NOMO-1 treated with dmso at 0.1 percent for 144 hours (cell line): Measurements from ENCODE around the gene GPR108.
A peak's percentile ranks its signal among the peaks of the same experiment; 100 is the strongest.
"Not testable (repeated sequence)": the region's sequence is repeated elsewhere in the genome, so short reads cannot be mapped to it uniquely, and the experiment has no call there.

ENCODE experiments used
- DNase-seq: peaks from one replicate; lab custom pipeline; 2025; ENCODE audit not compliant: unreplicated experiment; lab: John Stamatoyannopoulos, UW

Gene GPR108

DNA sequence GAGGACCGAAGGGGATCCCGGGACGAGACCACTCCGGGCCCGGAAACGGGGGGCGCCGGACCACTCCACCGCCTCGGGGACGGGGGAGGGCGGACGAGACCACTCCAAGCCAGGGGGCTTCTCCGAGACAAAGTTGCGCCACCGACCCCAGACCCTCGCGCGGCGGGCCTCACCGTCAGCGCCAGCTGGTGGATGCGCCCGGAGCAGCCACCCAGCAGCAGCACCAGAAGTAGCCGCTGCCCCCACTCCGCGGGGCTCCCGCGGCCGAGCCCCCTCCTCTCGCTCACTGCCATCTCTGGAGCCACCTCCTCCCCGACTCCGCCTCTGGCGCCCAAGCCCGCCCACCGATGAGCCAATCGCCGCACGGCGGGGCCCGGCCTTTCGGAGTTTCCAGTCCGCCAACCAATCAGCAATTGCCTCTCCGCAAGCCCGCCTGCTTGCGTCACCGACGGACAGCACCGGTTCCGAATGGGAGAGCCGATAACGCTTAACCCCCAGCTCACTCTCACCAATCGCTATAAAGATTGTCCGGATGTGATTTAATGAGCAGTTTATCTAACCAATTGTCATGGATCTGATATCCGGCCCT lies at the start of gene GPR108:
TSS of gene GPR108 (minus strand) at position 297 of the 589 bp plus-strand sequence. CDS start at position 293, 4 bp downstream.
- peak; percentile 99 for DNase-seq

DNA sequence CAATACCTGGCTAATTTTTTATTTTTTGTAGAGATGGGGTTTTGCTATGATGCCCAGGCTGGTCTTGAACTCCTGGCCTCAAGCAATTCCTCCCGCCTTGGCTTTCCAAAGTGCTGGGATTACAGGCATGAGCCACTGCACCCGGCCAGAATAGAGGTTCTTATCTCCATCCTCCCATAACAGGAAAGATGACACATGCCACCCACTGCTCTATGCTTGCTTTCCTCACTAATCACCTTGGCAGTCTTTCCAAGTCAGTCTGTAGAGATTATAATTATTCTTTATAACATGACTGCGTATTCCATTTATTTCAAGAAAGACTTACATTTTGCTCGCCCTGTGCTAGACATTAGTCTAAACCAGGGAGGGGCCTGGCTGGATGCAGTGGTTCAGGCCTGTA lies 41.8 kb upstream of the GPR108 start:
- DNase-seq, result no peak

DNA sequence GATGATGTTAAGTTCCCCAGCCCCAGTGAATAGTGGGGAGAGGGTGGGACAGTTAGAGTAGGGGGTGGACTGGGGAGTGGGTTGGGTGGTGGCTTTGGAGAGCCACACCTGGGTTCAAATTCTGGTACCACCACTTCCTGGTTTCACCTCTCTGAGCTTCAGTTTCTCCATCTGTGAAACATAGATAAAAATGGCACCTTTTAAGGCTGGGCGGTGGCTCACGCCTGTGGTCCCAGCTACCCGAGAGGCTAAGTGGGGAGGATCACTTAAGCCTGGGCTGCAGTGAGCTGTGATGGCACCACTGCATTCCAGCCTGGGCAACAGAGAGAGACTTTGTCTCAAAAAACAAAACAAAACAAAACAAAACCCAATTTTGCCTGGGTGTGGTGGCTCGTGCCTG lies 41.0 kb upstream of the GPR108 start:
- no peak for DNase-seq

DNA sequence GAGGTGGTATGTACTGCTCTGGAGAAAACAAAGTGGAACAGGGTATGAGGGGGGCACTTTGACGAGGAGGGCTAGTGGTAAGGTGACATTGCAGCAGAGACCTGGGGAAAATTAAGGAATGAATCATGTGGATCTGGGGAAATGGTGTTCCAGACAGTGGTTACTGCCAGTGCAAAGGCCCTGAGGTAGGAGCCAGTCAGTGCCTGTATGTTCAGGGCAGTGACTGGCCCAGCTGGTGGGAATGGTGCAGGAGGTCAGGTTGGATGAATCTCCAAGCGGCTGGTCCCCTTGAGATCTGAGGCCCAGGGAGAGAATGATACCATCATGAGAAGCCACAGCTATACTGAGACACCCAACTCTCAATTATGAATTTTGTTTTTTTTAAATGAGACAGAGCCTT lies 40.1 kb upstream of the GPR108 start:
- no peak for DNase-seq

DNA sequence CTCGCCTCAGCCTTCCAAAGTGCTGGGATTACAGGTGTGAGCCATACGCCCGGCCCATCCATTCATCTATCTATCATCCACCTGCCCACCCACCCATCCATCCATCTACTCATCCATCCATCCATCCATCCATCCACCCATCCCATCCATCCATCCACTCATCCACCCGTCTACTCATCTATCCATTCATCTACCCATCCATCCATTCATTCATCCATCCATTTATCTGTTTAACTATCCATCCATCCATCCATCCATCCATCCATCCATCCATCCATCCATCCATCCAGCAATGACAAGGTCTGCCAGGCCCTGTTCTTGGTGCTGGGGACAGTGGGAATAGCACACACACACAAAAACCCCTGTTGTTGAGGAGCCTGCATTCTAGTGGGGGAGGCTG lies 39.6 kb upstream of the GPR108 start:
- DNase-seq, result no peak

DNA sequence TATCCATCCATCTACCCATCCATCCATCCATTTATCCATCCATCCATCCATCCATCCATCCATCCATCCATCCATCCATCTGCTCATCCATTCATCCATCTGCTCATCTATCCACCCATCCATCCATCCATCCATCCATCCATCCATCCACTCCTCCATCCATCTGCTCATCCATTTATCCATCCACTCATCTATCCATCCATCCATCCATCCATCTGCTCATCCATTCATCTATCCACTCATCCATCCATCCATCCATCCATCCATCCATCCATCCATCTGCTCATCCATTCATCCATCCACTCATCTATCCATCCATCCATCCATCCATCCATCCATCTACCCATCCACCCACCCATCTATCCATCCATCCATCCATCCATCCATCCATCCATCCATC lies 38.7 kb upstream of the GPR108 start:
- DNase-seq, result not testable (repeated sequence)

DNA sequence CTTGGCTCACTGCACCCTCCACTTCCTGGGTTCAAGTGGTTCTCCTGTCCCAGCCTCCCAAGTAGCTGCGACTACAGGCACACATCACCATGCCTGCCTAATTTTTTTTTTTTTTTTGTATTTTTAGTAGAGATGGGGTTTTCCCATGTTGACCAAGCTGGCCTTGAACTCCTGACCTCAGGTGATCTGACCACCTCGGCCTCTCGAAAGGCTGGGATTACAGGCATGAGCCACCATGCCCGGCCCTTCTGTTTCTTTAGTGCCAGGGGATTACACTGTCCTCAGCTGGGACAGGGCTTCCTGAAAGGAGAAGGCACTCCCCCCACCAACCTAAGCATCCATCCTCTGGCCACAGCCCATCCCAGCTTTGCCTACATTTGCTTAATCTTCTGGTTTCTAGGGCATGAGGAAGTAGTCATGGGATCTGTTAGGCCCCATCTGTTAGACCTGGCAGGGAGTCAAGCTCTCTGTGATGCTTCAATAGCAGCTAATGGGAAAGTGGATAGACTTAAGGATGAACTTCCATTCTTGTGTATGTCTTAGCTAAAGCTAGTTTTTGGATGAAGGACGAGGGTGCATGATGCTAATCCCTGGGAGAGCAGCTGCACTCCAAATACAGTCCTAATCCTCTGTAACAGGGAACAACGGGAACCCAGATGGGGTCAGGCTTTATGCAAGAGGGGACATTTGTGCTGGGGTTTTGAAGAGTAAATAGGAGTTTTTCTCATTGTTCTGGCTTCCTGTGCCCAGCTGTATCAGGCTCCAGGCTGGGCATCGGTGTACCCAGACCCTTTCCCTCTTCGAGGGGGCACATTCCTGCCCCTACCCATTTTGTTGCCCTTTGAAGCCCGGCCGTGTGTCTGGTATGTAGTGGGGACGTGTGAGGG lies 37.7 kb upstream of the GPR108 start:
- DNase-seq, result peak; percentile 17

DNA sequence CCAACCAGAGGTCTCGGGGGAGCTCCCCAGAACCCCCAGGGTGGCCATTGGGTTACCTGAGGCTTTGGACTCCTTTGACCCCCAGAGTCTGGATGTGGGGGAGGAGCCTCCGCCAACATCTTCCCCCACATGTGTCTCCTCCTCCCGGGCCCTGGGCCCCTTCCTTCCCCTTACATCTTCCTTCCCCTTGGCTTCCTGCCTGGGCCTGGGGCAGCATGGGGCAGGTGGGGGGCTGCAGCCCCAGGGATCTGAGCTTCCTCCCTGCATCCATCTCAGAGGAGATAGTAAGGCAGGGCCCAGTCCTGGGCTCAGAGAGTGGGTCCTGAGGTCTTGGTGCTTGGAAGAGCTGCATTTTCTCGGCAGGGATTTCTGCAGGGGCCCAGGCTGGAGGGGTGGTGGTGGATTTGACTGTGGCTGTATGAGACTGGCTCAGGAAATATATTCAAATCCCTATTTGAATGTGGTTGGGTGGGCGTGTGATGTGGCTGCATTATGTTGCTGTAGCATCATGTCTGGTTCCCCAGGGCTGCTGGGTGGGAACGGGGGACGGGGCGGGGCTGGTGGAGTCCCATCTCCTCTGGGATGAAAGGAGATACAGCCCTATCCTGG lies 36.0 kb upstream of the GPR108 start:
- DNase-seq, result peak; percentile 48

DNA sequence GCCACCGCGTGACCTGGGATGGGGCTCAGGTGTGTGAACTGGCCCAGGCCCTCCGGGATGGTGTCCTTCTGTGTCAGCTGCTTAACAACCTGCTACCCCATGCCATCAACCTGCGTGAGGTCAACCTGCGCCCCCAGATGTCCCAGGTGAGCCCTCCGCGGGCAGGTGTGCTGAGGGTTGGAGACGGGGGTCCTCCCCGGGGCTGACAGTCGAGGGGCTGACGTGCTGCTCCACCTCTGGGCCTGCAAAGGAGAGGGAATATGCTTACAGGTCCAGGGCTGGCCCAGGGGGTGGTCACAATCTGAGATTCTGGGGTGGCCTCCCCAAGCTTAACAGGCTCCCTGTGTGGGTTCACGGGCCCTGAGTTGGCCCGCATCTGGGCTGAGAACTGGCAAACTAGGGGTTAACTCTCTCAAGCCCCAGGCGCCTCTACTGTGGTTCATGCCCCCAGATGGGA lies 35.5 kb upstream of the GPR108 start:
- no peak for DNase-seq

DNA sequence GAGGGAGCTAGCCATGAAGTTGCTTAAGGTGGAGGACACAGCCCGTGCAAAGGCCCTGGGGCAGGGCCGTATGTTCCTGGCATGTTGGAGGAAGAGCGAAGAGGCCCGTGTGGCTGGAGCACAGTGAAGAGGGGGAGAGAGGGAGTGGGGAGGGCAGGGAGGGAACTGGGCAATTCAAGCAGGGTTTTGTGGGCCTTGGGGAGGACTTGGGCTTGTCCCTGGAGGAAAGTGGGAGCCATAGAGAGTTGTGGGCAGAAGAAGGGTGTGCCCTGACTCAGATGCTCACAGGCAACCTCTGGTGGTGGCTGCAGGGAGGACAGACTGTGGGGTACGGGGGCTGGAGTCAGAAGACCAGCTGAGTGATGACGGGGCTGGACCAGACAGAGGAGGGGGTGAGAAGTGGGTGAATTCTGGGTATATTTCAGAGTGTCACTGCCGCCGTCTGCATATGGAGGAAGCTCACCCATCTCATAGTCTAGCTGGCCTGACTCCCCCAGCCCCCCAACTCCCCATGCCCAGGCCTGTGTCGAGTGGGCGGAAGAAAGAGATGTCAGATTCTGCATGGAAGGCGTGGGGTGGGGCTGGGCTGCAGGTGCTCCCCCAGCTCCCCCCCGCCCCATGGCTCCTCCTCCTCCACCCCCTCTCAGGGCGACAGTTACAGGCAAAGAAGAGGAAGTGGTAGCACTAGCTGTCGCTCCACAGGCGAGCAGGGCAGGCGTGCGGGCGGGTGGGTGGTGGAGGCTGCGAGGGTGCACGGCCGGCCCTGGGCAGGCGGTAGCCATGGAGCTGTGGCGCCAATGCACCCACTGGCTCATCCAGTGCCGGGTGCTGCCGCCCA lies 34.9 kb upstream of the GPR108 start, which contains the start of gene VAV1:
TSS of gene VAV1 (plus strand) at position 681 of the 838 bp plus-strand sequence. CDS start at position 781, 100 bp downstream.
- DNase-seq, result peak; percentile 94

DNA sequence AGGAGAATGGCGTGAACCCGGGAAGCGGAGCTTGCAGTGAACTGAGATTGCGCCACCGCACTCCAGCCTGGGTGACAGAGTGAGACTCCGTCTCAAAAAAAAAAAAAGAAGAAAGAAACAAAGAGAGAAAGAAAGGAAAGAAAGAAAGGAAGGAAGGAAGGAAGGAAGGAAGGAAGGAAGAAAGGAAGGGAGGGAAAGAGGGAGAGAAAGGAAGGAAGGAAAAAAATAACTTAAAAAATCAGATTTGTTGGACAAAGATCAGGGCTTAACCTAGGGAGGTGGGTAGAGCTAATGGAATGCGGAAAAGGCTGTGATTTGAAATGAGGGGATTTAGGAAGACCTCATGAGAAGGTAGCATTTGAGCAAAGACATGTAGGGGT lies 34.3 kb upstream of the GPR108 start:
- DNase-seq, result not testable (repeated sequence)

DNA sequence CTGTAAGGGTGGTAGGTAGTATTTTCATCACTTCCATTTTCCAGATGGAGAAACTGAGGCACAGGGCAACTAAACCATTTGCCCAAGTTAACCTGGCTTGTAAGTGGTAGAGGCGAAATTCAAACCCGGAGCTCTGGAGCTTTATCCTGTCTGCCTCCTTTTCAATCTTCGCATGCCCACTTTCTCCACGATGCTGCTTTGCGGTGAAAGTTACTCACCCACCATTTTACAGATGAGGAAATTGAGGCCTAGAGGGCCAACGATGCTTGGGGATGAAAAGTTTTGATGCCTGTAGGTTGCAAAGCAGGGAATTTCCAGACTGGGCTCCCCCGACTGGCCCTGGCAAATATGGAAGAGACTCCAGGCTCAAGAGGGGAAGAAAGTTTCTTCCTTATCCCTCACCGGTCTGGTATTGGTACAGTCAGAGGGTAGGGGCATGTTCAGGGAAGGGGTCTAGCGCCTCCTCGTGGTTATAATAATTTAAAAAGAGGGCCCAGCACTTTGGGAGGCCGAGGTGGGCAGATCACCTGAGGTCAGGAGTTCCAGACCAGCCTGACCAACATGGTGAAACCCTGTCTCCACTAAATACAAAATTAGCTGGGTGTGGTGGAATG lies 31.7 kb upstream of the GPR108 start:
- no peak for DNase-seq

DNA sequence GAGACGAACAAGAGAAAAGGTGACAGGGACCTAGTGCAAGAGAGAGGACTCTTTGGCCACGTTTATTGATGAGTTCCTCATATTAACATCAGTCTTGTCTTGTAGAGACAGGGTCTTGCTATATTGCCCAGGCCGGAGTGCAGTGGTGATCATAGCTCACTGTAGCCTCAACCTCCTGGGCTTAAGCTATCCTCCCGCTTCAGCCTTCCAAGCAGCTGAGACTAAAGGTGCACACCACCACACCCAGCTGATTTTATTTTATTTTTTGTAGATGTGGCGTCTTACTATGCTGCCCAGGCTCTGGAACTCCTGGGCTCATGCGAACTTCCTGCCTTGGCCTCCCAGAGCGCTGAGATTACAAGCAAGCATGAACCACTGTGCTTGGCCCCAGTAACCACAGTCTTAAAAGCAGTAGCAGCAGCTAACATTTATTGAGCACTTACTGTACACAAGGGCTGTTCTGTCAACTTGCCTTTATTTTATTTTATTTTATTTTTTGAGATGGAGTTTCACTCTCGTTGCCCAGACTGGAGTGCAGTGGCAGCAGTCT lies 30.9 kb upstream of the GPR108 start:
- DNase-seq, result no peak

DNA sequence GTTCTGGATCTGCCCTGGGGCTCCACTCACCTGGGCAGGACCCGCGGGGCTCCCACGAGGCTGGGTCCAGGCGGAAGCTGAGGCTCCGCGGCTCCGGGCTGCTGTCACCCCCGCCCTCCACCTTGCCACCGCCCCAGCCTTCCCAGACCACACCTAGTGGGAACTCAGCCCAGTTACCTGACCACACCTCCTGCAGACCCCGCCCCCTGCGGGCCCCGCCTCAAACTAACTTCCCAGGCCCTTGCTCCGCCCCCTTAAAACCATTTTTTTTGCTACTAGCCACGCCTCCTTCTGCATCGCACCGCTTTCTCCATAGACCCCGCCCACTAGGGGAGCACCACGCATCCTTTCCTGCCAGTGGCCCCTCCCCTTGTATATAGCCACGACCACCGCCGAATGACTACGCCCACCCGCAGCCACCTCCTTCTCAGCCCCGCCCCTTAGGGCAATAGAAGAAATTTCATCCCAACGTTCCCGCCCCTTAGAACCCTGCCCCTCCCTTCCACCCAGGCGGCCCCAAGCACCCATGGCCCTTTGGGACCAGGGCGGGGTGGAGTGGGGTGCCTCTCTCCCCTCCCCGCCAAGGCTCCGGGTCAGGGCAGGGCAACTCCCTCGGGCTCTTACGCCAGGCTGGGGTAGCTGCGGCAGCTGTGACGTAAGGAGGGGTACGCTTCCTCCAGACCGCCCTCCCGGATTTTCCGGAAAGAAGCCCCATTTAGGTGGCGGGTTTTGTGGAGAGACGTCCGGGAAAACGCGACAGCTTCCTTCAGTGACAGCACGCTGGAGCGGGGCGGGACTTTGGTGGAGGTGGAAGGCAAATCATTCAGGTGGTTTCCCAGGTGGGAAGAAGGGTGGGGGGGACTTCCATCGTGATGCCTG lies 30.2 kb upstream of the GPR108 start, which contains the start of gene SH2D3A:
TSS of gene SH2D3A (minus strand) at position 79 of the 879 bp plus-strand sequence. CDS start 3,687 bp downstream, outside the sequence.
- peak; percentile 87 for DNase-seq

DNA sequence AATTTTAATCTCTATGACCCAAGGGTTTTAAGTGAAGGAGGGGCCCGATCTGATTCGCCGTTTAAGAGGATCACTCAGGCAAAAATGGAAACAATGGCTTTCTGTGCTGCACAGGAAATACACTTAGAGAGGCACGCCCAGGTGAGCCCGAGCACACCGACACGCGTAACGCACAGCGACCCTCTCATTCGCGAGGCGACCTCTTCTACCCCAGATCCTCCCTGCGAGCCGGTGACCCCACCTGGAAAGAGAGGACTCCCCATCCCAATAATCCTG lies 29.6 kb upstream of the GPR108 start:
- no peak for DNase-seq

DNA sequence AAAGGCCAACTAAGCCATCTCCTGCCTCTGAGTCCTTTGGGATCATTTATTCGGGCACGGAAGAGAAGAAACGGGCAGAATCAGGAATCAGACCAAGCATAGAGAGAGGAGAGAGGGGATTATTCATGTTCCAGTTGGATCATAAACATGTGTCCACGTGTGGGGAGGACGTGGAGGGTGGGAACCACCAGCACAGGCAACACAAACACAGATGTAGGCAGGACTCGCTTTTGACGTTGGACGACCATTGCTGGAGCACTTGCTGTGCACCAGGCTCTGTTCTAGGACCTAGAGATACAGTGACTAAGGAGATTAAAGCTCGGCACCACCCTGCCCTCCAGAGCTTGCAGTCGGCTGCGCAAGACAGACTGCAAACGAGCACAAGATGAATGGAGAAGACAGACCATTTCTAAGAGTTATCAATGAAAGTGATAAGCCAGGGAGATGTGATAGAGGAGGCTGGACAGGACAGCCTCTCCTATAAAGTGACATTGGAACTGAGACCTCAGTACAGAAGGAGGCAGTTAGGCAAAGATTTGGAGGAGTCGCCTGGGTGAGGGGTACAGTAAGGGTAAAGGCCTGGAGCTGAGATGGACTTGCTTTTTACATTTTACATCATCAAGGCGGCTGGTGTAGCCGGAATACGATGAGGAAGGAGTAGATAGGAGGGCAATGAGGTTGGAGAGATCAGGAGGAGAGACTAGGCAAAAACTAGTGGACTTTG lies 29.1 kb upstream of the GPR108 start:
- no peak for DNase-seq

DNA sequence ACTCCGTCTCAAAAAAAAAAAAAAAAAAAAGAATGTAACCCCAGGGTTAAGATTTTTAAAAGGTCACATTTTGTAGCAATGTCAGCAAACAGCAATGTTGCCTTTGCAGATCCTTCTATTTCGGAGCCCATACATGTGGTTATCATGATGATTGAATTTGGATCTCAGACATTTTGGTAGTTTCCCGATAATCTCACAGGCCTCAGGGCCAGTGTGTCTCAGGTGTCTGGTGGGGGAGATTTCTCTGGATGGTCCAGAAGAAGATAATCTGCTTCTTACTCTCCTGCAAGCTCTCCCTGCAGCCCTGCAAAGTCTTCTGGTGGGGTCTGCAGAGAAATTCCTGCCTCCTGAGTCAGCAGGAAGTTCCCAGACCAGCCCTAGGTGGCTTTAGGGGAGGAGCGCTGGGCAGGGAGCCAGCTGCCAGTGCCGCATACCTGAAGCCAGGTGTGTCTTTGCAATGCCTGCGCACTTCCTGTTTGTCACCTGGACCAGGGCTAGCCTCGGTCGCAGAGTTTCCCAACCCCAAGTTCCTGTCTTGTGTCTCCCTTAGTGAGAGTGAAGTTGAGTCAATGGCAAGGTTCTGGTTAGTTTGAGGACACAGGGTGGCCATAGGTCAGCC lies 28.5 kb upstream of the GPR108 start:
- DNase-seq, result no peak

DNA sequence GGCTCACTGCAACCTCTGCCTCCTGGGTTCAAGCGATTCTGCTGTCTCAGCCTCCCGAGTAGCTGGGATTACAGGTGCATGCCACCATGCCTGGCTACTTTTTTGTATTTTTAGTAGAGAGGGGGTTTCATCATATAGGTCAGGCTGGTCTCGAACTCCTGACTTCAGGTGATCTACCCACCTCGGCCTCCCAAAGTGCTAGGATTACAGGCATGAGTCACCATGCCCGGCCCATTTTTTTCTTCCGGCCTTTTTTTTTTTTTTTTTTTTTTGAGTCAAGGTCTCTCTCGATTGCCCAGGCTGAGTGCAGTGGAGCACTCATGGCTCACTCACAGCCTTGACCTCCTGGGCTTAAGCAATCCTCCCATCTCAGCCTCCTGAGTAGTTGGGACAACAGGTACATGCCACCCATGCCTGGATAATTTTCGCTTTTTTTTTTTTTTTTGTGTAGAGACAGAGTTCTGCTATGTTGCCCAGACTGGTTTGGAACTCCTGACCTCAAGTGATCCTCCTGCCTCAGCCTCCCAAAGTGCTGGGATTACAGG lies 24.9 kb upstream of the GPR108 start:
- not testable (repeated sequence) for DNase-seq
